ENCODE data around the gene TMEM150B. TPM values are rescaled to one million over a fixed set of nuclear protein-coding genes. Genes with fewer than 3 reads are reported as not detected.
A peak's percentile ranks its signal among the peaks of the same experiment; 100 is the strongest.

Gene TMEM150B
- total RNA-seq, 1 experiment from 2014 or later: not detected

DNA sequence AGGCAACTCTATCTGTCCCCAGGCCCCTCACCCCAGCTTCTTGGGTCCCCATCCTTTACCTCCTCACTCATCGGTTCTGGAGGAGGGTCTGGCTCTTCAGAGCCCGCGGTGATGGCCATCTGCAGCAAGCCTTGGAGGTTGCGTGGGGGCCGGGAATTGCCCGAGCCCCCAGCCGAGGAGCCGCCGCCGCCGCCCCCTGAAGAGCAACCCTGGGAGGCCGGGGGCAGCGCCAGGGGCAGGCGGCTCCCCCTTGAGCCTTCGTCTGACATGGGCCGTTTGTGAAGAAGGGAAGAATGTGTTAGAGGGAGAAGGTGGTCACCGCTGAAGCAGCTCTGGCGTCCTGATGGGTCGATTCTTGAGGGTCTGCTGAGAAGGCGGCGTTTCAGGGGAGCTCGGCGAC, 45.8 kb downstream of the TMEM150B start:
- Histone ChIP-seq H3K4me3 (replicated peaks in 1 of 2; ENCODE audit: low read depth in 1 of 2, low read length in 2 of 2) (peak overlapping the region; percentile 97 to 99), H2AFZ (ENCODE audit: low read depth, low read length, poor library complexity, severe bottlenecking) (no peak overlapping the region), H3K9ac (ENCODE audit: low read length) (peak overlapping the region; percentile 89), H4K20me1 (ENCODE audit: insufficient read depth) (no peaks in the 10 kb centered on the region), H3K79me2 (ENCODE audit: insufficient read depth, low read length) (peaks cover 17% of the 10 kb centered on the region), H3K4me2 (ENCODE audit: low read length) (peak overlapping the region; percentile 100), H3K27ac (ENCODE audit: low read depth, low read length) (peak overlapping the region; percentile 68), H3K36me3 (ENCODE audit: control insufficient read depth in 1 of 2, insufficient read depth in 2 of 2, low read length in 2 of 2) (peaks cover 5 to 12% of the 10 kb centered on the region in 2 experiments; a peak in 3 of 4 replicates), H3K27me3 (ENCODE audit: insufficient read depth, low read length) (no peaks in the 10 kb centered on the region), H3K4me1 (ENCODE audit: control insufficient read depth in 1 of 2, insufficient read depth in 2 of 2, low read length in 2 of 2) (peaks cover 19 to 29% of the 10 kb centered on the region in 2 experiments), H3K9me3 (ENCODE audit: control insufficient read depth in 1 of 2, insufficient read depth in 1 of 2, low read depth in 1 of 2, low read length in 2 of 2) (no peaks in the 10 kb centered on the region), H3K9me2 (ENCODE audit: insufficient read depth) (no peaks in the 10 kb centered on the region)
- POLR2A ChIA-PET: interaction anchor here (0.8 to 3.3 kb wide), 3 partner anchors 20 to 130 kb away, joined by 4 to 26 read pairs (median 5); partner anchors contain the start of genes KMT5C and PPP6R1
- no peak for DNase-seq (ENCODE audit: low read depth, low spot score)
- TF ChIP-seq EGR1 (IDR thresholded peaks at IDR 0.05; ENCODE audit: low read depth) (no peak), CBX3 (IDR thresholded peaks at IDR 0.05; ENCODE audit: low read depth) (no peak), RAD21 (IDR thresholded peaks at IDR 0.05; ENCODE audit: low read depth) (no peak), POLR2A (IDR thresholded peaks at IDR 0.05; ENCODE audit: borderline replicate concordance, extremely low read depth, insufficient read depth, insufficient read length) (no peak), YY1 (IDR thresholded peaks at IDR 0.05; ENCODE audit: extremely low read depth, insufficient replicate concordance, low read depth, low read length) (no peak), CEBPB (IDR thresholded peaks at IDR 0.05; ENCODE audit: low read depth) (no peak), ZFX (IDR thresholded peaks at IDR 0.05) (no peak), POLR2AphosphoS5 (IDR thresholded peaks at IDR 0.05; ENCODE audit: low read depth, low read length) (no peak), EZH2 (IDR thresholded peaks at IDR 0.05) (no peak), FOSL1 (IDR thresholded peaks at IDR 0.05; ENCODE audit: low read depth) (no peak), TCF7L2 (IDR thresholded peaks at IDR 0.05; ENCODE audit: borderline replicate concordance, extremely low read depth, insufficient read depth, insufficient read length) (no peak), JUND (IDR thresholded peaks at IDR 0.05) (no peak)
- TF ChIP-seq, protein P1, sequence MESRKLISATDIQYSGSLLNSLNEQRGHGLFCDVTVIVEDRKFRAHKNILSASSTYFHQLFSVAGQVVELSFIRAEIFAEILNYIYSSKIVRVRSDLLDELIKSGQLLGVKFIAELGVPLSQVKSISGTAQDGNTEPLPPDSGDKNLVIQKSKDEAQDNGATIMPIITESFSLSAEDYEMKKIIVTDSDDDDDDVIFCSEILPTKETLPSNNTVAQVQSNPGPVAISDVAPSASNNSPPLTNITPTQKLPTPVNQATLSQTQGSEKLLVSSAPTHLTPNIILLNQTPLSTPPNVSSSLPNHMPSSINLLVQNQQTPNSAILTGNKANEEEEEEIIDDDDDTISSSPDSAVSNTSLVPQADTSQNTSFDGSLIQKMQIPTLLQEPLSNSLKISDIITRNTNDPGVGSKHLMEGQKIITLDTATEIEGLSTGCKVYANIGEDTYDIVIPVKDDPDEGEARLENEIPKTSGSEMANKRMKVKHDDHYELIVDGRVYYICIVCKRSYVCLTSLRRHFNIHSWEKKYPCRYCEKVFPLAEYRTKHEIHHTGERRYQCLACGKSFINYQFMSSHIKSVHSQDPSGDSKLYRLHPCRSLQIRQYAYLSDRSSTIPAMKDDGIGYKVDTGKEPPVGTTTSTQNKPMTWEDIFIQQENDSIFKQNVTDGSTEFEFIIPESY (IDR thresholded peaks at IDR 0.05; ENCODE audit: extremely low read depth, insufficient replicate concordance, low read length): no peak
- TF ChIP-seq, protein P2, sequence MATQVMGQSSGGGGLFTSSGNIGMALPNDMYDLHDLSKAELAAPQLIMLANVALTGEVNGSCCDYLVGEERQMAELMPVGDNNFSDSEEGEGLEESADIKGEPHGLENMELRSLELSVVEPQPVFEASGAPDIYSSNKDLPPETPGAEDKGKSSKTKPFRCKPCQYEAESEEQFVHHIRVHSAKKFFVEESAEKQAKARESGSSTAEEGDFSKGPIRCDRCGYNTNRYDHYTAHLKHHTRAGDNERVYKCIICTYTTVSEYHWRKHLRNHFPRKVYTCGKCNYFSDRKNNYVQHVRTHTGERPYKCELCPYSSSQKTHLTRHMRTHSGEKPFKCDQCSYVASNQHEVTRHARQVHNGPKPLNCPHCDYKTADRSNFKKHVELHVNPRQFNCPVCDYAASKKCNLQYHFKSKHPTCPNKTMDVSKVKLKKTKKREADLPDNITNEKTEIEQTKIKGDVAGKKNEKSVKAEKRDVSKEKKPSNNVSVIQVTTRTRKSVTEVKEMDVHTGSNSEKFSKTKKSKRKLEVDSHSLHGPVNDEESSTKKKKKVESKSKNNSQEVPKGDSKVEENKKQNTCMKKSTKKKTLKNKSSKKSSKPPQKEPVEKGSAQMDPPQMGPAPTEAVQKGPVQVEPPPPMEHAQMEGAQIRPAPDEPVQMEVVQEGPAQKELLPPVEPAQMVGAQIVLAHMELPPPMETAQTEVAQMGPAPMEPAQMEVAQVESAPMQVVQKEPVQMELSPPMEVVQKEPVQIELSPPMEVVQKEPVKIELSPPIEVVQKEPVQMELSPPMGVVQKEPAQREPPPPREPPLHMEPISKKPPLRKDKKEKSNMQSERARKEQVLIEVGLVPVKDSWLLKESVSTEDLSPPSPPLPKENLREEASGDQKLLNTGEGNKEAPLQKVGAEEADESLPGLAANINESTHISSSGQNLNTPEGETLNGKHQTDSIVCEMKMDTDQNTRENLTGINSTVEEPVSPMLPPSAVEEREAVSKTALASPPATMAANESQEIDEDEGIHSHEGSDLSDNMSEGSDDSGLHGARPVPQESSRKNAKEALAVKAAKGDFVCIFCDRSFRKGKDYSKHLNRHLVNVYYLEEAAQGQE (IDR thresholded peaks at IDR 0.05; ENCODE audit: low read depth): no peak
- intact Hi-C loops (cut with micrococcal nuclease): no loop called here
- TSS peak; percentile 64 for BruUV-seq (replicated peaks)
- no peak for ATAC-seq
- RAD21 ChIA-PET (ENCODE audit: low non-redundant PET in 1 of 2, low total read pairs in 2 of 2, uncharacterized antibody in 2 of 2, unreplicated experiment in 2 of 2): no interaction called here
- CTCF ChIA-PET: no interaction called here

All from HCT116 (cell line).